H9 (cell line): ENCODE results near the gene MAP2K3. TPM values are rescaled to one million over a fixed set of nuclear protein-coding genes. Genes with fewer than 3 reads are reported as not detected.

ENCODE experiments used
- DNase-seq: peaks from one replicate; pipeline ENCODE4 v3.0.0-alpha.2; 2017
- H2AFZ ChIP-seq: one replicate; pipeline ENCODE4 v1.6.1; 2013; ENCODE audit warnings: mild to moderate bottlenecking, low read length, control low read depth, moderate library complexity
- H2AK5ac ChIP-seq: 2 replicates; pipeline ENCODE4 v1.6.1; 2013; ENCODE audit warnings: low read length, control low read depth, mixed read lengths; ENCODE audit not compliant: insufficient read length
- H2BK120ac ChIP-seq: one replicate; pipeline ENCODE4 v1.6.1; 2013; ENCODE audit warnings: low read depth, mild to moderate bottlenecking, low read length, control low read depth, inconsistent platforms; ENCODE audit not compliant: poor library complexity, severe bottlenecking
- H2BK12ac ChIP-seq: 2 replicates; pipeline ENCODE4 v1.6.1; 2013; ENCODE audit warnings: low read length, control low read depth, mixed read lengths, low read depth; ENCODE audit not compliant: insufficient read length
- H2BK15ac ChIP-seq: 2 replicates; pipeline ENCODE4 v1.6.1; 2013; ENCODE audit warnings: low read depth, low read length, control low read depth
- H2BK20ac ChIP-seq: one replicate; pipeline ENCODE4 v1.6.1; 2013; ENCODE audit warnings: low read depth, mild to moderate bottlenecking, low read length, control low read depth, inconsistent platforms; ENCODE audit not compliant: poor library complexity, severe bottlenecking
- H2BK5ac ChIP-seq: 2 replicates; pipeline ENCODE4 v1.6.1; 2013; ENCODE audit warnings: low read length, control low read depth, mixed read lengths; ENCODE audit not compliant: insufficient read length
- H3K14ac ChIP-seq: 2 replicates; pipeline ENCODE4 v1.6.1; 2013; ENCODE audit warnings: low read length, control low read depth; ENCODE audit not compliant: insufficient read depth
- H3K18ac ChIP-seq: 2 replicates; pipeline ENCODE4 v1.6.1; 2013; ENCODE audit warnings: low read depth, mild to moderate bottlenecking, mixed read lengths, low read length, control low read depth; ENCODE audit not compliant: insufficient read length
- H3K23ac ChIP-seq: 2 replicates; pipeline ENCODE4 v1.6.1; 2013; ENCODE audit warnings: low read length, control low read depth, mixed read lengths, low read depth; ENCODE audit not compliant: insufficient read length
- H3K23me2 ChIP-seq: 2 replicates; pipeline ENCODE4 v1.6.1; 2013; ENCODE audit warnings: low read depth, mild to moderate bottlenecking, mixed read lengths, low read length, control low read depth; ENCODE audit not compliant: insufficient read length, poor library complexity, severe bottlenecking
- H3K27ac ChIP-seq: 2 replicates; pipeline ENCODE4 v1.5.1; 2013; ENCODE audit warnings: low read length, control low read depth, mixed read lengths, low read depth; ENCODE audit not compliant: insufficient read length
- H3K27me3 ChIP-seq: 2 replicates; pipeline ENCODE4 v1.6.1; 2013; ENCODE audit warnings: low read length, control low read depth, inconsistent platforms; ENCODE audit not compliant: insufficient read depth
- H3K4ac ChIP-seq: 2 replicates; pipeline ENCODE4 v1.6.1; 2013; ENCODE audit warnings: low read depth, mild to moderate bottlenecking, control low read depth, inconsistent platforms, low read length, moderate library complexity
- H3K4me1 ChIP-seq: 2 replicates; pipeline ENCODE4 v1.6.1; 2013; ENCODE audit warnings: low read length, control low read depth, inconsistent platforms; ENCODE audit not compliant: insufficient read depth
- H3K4me2 ChIP-seq: 2 replicates; pipeline ENCODE4 v1.6.1; 2013; ENCODE audit warnings: low read length, control low read depth, mixed read lengths; ENCODE audit not compliant: insufficient read length, insufficient read depth
- H3K56ac ChIP-seq: 2 replicates; pipeline ENCODE4 v1.6.1; 2013; ENCODE audit warnings: low read depth, mild to moderate bottlenecking, mixed read lengths, low read length, control low read depth; ENCODE audit not compliant: insufficient read length
- H3K79me1 ChIP-seq: 2 replicates; pipeline ENCODE4 v1.6.1; 2013; ENCODE audit warnings: low read depth, mild to moderate bottlenecking, moderate library complexity, low read length, control low read depth, inconsistent platforms; ENCODE audit not compliant: insufficient read depth, poor library complexity, severe bottlenecking
- H3K79me2 ChIP-seq: 2 replicates; pipeline ENCODE4 v1.6.1; 2013; ENCODE audit warnings: low read length, control low read depth, inconsistent platforms; ENCODE audit not compliant: insufficient read depth
- H3K9ac ChIP-seq: 2 replicates; pipeline ENCODE4 v1.6.1; 2013; ENCODE audit warnings: low read length, control low read depth, mixed read lengths; ENCODE audit not compliant: insufficient read length; ENCODE audit errors: extremely low read depth
- H3K9me3 ChIP-seq: one replicate; pipeline ENCODE4 v1.6.1; 2013; ENCODE audit warnings: low read depth, low read length, inconsistent platforms; ENCODE audit not compliant: control insufficient read depth
- H3T11ph ChIP-seq: one replicate; pipeline ENCODE4 v1.6.1; 2013; ENCODE audit warnings: mild to moderate bottlenecking, low read length, control low read depth, inconsistent platforms
- H4K20me1 ChIP-seq: one replicate; pipeline ENCODE4 v1.6.1; 2013; ENCODE audit not compliant: control insufficient read depth, insufficient read length, insufficient read depth
- H4K5ac ChIP-seq: 2 replicates; pipeline ENCODE4 v1.6.1; 2013; ENCODE audit warnings: low read depth, mild to moderate bottlenecking, mixed read lengths, low read length, control low read depth; ENCODE audit not compliant: insufficient read length
- H4K8ac ChIP-seq: replicated peaks from 2 replicates; pipeline ENCODE4 v1.6.1; 2013; ENCODE audit warnings: low read length, control low read depth, mixed read lengths, low read depth; ENCODE audit not compliant: insufficient read length
- H4K91ac ChIP-seq: 2 replicates; pipeline ENCODE4 v1.6.1; 2013; ENCODE audit warnings: low read depth, mild to moderate bottlenecking, moderate library complexity, mixed read lengths, low read length, control low read depth; ENCODE audit not compliant: insufficient read length
- H3K27ac Mint-ChIP-seq, 3 experiments: 2 replicates in 2 of 3; 3 replicates in 1 of 3; pipeline ENCODE4 v1.8.0; 2020 to 2021; ENCODE audit warnings: mixed read lengths in 3 of 3, mild to moderate bottlenecking in 1 of 3, moderate library complexity in 1 of 3
- H3K27me3 Mint-ChIP-seq: 2 replicates; pipeline ENCODE4 v1.8.0; 2021; ENCODE audit warnings: low read depth, mild to moderate bottlenecking, moderate library complexity, mixed read lengths
- H3K36me3 Mint-ChIP-seq, 3 experiments: 2 replicates in 2 of 3; 3 replicates in 1 of 3; pipeline ENCODE4 v1.8.0; 2020 to 2021; ENCODE audit warnings: low read depth in 3 of 3, mixed read lengths in 3 of 3; ENCODE audit not compliant: insufficient read depth in 1 of 3
- H3K4me1 Mint-ChIP-seq, 2 experiments: 2 replicates each; pipeline ENCODE4 v1.8.0; 2020; ENCODE audit warnings: mixed read lengths in 2 of 2
- H3K4me3 Mint-ChIP-seq, 2 experiments: 2 replicates in 1 of 2; 3 replicates in 1 of 2; pipeline ENCODE4 v1.8.0; 2020 to 2021; ENCODE audit warnings: mild to moderate bottlenecking in 2 of 2, mixed read lengths in 2 of 2, moderate library complexity in 1 of 2
- H3K9me3 Mint-ChIP-seq, 2 experiments: 2 replicates in 1 of 2; 3 replicates in 1 of 2; pipeline ENCODE4 v1.8.0; 2020; ENCODE audit warnings: mild to moderate bottlenecking in 2 of 2, mixed read lengths in 2 of 2, moderate library complexity in 1 of 2
- CTCF ChIP-seq: fragments of 200-600 bp; sonication (generic); conservative IDR thresholded peaks from 3 replicates; pipeline ENCODE4 v1.8.0; 2021; ENCODE audit warnings: antibody characterized with exemption, mild to moderate bottlenecking
- WGBS: extraction: QIAGEN DNeasy Blood & Tissue Kit; methylation state at CpG from one replicate; pipeline ENCODE4 v1.1.7; 2013; ENCODE audit warnings: missing lambda C conversion rate, low lambda C conversion rate, mixed read lengths; ENCODE audit not compliant: insufficient read length; ENCODE audit errors: extremely low coverage; 5-methylcytosine and 5-hydroxymethylcytosine counted together
- total RNA-seq: library from RNA; stranded (reverse); gene quantifications from 2 replicates; pipeline ENCODE4 v1.2.1, GENCODE V29; 2021

MAP2K3 gene
- total RNA-seq, 1 experiment from 2014 or later: 26.1 TPM

- Histone ChIP-seq H2BK5ac (no peak overlapping the region), H3K9ac (no peak overlapping the region), H3K14ac (no peak overlapping the region; the same call in 1 of the 2 replicates), H3K18ac (no peak overlapping the region), H3K79me1 (no peaks in the 10 kb centered on the region), H2BK120ac (no peak overlapping the region), H3K4me2 (no peak overlapping the region), H4K8ac (no peak overlapping the region), H3K4ac (no peak overlapping the region), H2AK5ac (no peak overlapping the region), H2BK15ac (no peak overlapping the region), H3K23ac (no peak overlapping the region), H3K79me2 (no peaks in the 10 kb centered on the region), H3K4me1 (no peaks in the 10 kb centered on the region; the same call in 1 of the 2 replicates), H4K91ac (no peak overlapping the region), H2BK12ac (no peak overlapping the region), H3T11ph (no peak overlapping the region), H3K56ac (no peak overlapping the region), H2BK20ac (no peak overlapping the region), H4K5ac (no peak overlapping the region), H2AFZ (no peak overlapping the region), H4K20me1 (no peaks in the 10 kb centered on the region), H3K27ac (no peak overlapping the region), H3K9me3 (no peaks in the 10 kb centered on the region), H3K23me2 (no peaks in the 10 kb centered on the region), H3K27me3 (no peaks in the 10 kb centered on the region)
- Mint-ChIP-seq H3K27ac (peak overlapping the region; percentile 42 to 85 (median 74); a peak in 3 of 7 replicates), H3K4me1 (peaks cover 13 to 33% of the 10 kb centered on the region in 2 experiments), H3K36me3 (no peaks in the 10 kb centered on the region), H3K27me3 (peaks cover 5% of the 10 kb centered on the region; the same call in 1 of the 2 replicates), H3K9me3 (no peaks in the 10 kb centered on the region), H3K4me3 (peak overlapping the region in 1 of 2 experiments; percentile 61; a peak in 1 of 5 replicates)
- WGBS: no CpG with 5 or more reads among the region's 12 CpGs
- peak; percentile 76 for DNase-seq
- peak; percentile 69 for TF ChIP-seq CTCF
Measured at GRCh38 chr17:21239680-21240368, 44.7 kb upstream of the MAP2K3 start.
